Cardiac muscle cell (in vitro differentiated cells and primary cell): ENCODE data around the gene AIFM3. TPM values are rescaled to one million over a fixed set of nuclear protein-coding genes. Genes with fewer than 3 reads are reported as not detected.
"Not testable (repeated sequence)": the region's sequence is repeated elsewhere in the genome, so short reads cannot be mapped to it uniquely, and the experiment has no call there.

Source experiments
- DNase-seq, 2 donors: peaks; one replicate each; pipeline versions ENCODE4 v3.0.0 to v3.0.0-alpha.2; 2010 to 2017; ENCODE audit warnings: low read depth in 1 of 2, low spot score in 1 of 2
- H3K27ac ChIP-seq: fragments of 200-600 bp; sonication (generic); 2 replicates; pipeline ENCODE4 v1.5.1; 2016
- H3K27me3 ChIP-seq: fragments of 200-600 bp; sonication (generic); 2 replicates; pipeline ENCODE4 v1.6.0; 2016; ENCODE audit warnings: control low read depth
- H3K36me3 ChIP-seq: fragments of 200-600 bp; sonication (generic); 2 replicates; pipeline ENCODE4 v1.5.1; 2016; ENCODE audit warnings: control low read depth
- H3K4me1 ChIP-seq: fragments of 200-600 bp; sonication (generic); 2 replicates; pipeline ENCODE4 v1.8.1; 2017; ENCODE audit warnings: low read depth, mild to moderate bottlenecking, mixed run types
- H3K4me3 ChIP-seq: fragments of 200-600 bp; sonication (generic); 2 replicates; pipeline ENCODE4 v1.5.1; 2016; ENCODE audit warnings: mild to moderate bottlenecking
- H3K9me3 ChIP-seq: fragments of 200-600 bp; sonication (generic); 2 replicates; pipeline ENCODE4 v1.5.1; 2017; ENCODE audit warnings: low read depth, mild to moderate bottlenecking, control low read depth
- polyA plus RNA-seq: library from polyadenylated mRNA; unstranded; fragments of >200 nt; fragmentation: Nextera tagmentation; extraction: Ambion mirVana; gene quantifications from 2 replicates; pipeline ENCODE4 v1.2.1, GENCODE V29; 2016
- total RNA-seq: library from RNA; depleted of rRNA; stranded (reverse); fragments of >200 nt; gene quantifications from 2 replicates; pipeline ENCODE4 v1.2.3, GENCODE V29; 2016
- TF ChIP-seq, protein P1 (sequence below): IDR thresholded peaks from 2 replicates; pipeline ENCODE4 v1.5.1; 2012; ENCODE audit warnings: low read depth, mild to moderate bottlenecking, low read length

AIFM3 gene
- total and polyA plus RNA-seq, 2 experiments from 2014 or later = 0.67 to 4.8 TPM

DNA sequence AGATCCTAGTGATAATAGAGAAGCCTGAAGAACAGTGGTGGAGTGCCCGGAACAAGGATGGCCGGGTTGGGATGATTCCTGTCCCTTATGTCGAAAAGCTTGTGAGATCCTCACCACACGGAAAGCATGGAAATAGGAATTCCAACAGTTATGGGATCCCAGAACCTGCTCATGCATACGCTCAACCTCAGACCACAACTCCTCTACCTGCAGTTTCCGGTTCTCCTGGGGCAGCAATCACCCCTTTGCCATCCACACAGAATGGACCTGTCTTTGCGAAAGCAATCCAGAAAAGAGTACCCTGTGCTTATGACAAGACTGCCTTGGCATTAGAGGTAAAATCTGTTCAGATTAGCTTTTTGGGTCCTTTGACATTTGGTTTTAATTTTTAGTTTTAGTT lies 33.1 kb upstream of the AIFM3 start:
- no peak for DNase-seq

DNA sequence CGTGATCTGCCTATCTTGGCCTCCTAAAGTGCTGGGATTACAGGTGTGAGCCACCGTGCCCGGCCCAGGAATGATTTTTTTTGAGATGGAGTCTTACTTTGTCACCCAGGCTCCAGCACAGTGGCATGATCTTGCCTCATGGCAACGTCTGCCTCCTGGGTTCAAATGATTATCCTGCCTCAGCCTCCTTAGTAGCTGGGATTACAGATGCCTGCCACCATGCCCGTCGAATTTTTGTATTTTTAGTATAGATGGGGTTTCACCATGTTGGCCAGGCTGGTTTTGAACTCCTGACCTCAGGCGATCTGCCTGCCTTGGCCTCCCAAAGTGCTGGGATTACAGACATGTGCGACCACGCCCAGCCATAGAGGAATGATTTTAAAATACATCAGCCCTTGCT lies 32.0 kb upstream of the AIFM3 start:
- Histone ChIP-seq H3K4me1 (peaks cover 13% of the 10 kb centered on the region), H3K36me3 (peaks cover 19% of the 10 kb centered on the region)
- H3K9me3 ChIP-seq, H3K27ac ChIP-seq, DNase-seq, H3K27me3 ChIP-seq, H3K4me3 ChIP-seq: not testable (repeated sequence)

More for the DNA sequence above, 33.1 kb upstream of the AIFM3 start:
- Histone ChIP-seq H3K27ac (no peak overlapping the region), H3K9me3 (no peaks in the 10 kb centered on the region), H3K4me1 (peaks cover 13% of the 10 kb centered on the region), H3K27me3 (no peaks in the 10 kb centered on the region), H3K4me3 (no peak overlapping the region), H3K36me3 (peaks cover 19% of the 10 kb centered on the region)
- TF ChIP-seq, protein P1, sequence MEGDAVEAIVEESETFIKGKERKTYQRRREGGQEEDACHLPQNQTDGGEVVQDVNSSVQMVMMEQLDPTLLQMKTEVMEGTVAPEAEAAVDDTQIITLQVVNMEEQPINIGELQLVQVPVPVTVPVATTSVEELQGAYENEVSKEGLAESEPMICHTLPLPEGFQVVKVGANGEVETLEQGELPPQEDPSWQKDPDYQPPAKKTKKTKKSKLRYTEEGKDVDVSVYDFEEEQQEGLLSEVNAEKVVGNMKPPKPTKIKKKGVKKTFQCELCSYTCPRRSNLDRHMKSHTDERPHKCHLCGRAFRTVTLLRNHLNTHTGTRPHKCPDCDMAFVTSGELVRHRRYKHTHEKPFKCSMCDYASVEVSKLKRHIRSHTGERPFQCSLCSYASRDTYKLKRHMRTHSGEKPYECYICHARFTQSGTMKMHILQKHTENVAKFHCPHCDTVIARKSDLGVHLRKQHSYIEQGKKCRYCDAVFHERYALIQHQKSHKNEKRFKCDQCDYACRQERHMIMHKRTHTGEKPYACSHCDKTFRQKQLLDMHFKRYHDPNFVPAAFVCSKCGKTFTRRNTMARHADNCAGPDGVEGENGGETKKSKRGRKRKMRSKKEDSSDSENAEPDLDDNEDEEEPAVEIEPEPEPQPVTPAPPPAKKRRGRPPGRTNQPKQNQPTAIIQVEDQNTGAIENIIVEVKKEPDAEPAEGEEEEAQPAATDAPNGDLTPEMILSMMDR = no peak

DNA sequence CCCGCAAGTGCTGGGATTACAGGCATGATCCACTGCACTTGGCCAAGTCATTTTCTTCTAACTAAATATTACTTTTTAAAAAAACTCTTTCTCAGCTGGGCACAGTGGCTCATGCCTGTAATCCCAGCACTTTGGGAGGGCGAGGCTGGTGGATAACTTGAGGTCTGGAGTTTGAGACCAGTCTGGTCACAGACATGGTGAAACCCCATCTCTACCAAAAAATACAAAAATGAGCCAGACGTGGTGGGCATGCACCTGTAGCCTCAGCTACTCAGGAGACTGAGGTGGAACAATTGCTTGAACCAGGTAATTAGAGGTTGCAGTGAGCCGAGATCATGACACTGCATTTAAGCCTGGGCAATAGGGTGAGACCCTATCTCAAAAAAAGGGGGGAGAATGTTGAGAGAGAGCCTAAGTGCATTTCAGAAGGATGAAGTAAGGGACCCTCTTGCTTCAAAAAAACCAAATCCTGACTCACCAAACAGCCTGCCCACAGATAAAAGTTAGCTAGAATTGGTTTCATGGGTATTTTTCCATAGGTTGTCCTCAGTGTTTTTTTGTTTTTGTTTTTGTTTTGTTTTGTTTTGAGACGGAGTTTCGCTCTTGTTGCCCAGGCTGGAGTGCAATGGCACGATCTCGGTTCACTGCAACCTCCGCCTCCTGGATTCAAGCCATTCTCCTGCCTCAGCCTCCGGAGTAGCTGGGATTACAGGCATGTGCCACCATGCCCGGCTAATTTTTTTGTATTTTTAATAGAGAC lies 31.1 kb upstream of the AIFM3 start:
- H3K36me3 ChIP-seq = peaks cover 19% of the 10 kb centered on the region
- not testable (repeated sequence) for H3K9me3 ChIP-seq, H3K27me3 ChIP-seq, H3K4me3 ChIP-seq, DNase-seq
- H3K27ac ChIP-seq = peak overlapping the region; percentile 65
- H3K4me1 ChIP-seq = peaks cover 13% of the 10 kb centered on the region

DNA sequence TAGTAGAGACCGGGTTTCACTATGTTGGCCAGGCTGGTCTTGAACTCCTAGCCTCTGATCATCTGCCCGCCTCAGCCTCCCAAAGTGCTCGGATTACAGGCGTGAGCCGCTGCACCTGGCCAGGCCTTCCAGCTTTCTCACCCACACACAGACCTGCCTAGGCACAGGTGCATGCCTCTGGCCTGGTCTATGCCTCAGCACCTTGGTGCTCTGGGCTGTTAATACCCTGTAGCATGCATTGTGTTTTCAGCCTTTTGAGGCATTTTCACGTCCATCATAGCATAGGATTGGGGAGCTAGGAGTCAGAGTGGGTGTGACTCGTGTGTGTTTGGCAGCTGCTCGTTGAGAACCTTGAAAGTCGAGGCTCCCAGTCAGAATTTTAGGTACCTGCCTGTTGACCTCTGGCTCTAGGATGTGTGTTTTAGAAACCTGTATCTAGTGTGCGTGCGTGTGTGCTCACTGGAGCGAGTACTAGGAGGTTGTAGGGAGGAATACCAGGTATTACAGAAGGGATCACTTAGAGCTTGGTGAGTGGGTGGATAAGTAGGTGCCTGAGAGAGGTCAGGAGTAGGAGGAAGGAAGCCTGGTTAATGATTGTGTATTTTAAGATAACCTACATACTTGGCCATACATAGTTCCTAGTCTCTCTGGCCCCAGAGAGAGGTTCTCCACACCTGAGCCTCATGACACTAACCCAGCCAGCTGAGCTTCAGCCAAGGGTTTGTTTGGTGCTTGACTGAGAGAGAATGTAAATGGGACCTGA lies 29.8 kb upstream of the AIFM3 start:
- TF ChIP-seq, protein P1 = no peak
- peaks cover 19% of the 10 kb centered on the region for H3K36me3 ChIP-seq
- DNase-seq = no peak
- peak overlapping the region; percentile 65 for H3K27ac ChIP-seq
- H3K4me1 ChIP-seq = peaks cover 13% of the 10 kb centered on the region
- no peaks in the 10 kb centered on the region for H3K9me3 ChIP-seq
- no peak overlapping the region for H3K4me3 ChIP-seq
- no peaks in the 10 kb centered on the region for H3K27me3 ChIP-seq

DNA sequence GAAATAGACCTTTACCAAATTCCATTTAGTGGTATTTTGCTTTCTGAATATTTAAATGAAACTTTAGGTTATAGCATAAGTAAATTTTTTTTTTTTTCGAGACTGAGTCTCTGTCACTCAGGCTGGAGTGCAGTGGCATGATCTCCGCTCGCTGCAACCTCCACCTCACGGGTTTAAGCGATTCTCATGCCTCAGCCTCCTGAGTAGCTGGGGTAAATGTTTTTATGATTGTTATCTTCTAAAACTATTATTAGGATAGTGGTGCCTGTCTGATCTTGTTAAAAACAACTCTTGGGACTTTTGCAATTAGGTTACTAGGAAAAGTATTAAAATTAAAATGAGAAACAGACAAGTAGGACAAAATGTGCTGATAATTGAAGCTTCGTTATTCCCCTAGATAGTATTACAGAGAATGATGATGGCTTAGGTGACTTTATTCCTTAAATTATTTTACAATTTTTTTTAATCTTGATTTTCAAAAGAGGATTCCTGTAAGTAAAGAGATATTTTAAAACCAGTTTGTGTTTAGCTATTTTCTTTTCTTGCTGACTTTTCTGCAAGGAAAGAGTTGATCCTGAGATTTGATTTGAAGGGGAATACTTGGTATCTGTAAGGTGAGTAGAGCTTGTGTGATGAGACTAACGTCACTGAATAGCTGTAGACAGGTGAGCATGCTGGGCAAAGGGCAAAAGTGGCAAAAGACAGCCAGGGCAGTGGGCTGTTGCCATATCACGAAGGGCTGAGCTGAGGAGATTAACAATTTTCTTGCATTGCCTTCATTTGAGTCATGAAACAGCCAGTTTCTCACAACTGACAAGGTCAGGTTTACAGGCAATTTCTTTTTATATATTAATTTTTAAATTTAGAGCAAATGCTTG lies 29.0 kb upstream of the AIFM3 start:
- DNase-seq = no peak
- TF ChIP-seq, protein P1 = no peak
- Histone ChIP-seq H3K4me3 (no peak overlapping the region), H3K36me3 (peaks cover 19% of the 10 kb centered on the region), H3K4me1 (peaks cover 13% of the 10 kb centered on the region), H3K27ac (peak overlapping the region; percentile 65), H3K27me3 (no peaks in the 10 kb centered on the region), H3K9me3 (no peaks in the 10 kb centered on the region)

DNA sequence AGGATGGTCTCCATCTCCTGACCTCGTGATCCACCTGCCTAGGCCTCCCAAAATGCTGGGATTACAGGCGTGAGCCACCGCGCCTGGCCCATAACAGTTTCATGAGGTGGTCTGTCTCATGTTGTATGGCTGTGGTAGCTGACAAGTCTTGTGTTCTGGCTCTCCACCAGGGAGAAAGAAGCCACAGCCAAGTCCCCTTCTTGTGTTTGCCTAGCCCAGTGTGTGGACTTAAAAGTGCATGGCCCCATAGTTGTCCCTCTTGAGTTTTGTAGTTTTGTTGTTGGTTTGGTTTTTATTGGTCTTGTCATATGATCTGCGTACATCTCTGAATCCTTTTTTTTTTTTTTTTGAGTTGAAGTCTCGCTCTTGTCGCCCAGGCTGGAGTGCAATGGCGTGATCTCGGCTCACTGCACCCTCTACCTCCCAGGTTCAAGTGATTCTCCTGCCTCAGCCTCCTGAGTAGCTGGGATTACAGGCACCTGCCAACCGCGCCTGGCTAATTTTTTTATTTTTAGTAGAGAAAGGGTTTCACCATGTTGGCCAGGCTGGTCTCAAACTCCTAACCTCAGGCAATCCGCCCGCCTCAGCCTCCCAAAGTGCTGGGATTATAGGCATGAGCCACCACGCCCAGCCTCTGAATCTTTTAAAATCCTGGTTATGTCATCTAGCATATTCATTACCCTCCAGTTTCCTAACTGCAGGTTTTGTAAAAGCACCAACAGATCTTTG lies 27.4 kb upstream of the AIFM3 start:
- DNase-seq, H3K27ac ChIP-seq, H3K4me3 ChIP-seq, H3K27me3 ChIP-seq, H3K9me3 ChIP-seq: not testable (repeated sequence)
- Histone ChIP-seq H3K36me3 (peaks cover 11% of the 10 kb centered on the region), H3K4me1 (peaks cover 13% of the 10 kb centered on the region)
